ENCODE data around the gene AHSA1. TPM values are rescaled to one million over a fixed set of nuclear protein-coding genes. Genes with fewer than 3 reads are reported as not detected.

AHSA1 gene
- total and polyA plus RNA-seq, 2 experiments from 2014 or later, result 177 to 213 TPM

DNA sequence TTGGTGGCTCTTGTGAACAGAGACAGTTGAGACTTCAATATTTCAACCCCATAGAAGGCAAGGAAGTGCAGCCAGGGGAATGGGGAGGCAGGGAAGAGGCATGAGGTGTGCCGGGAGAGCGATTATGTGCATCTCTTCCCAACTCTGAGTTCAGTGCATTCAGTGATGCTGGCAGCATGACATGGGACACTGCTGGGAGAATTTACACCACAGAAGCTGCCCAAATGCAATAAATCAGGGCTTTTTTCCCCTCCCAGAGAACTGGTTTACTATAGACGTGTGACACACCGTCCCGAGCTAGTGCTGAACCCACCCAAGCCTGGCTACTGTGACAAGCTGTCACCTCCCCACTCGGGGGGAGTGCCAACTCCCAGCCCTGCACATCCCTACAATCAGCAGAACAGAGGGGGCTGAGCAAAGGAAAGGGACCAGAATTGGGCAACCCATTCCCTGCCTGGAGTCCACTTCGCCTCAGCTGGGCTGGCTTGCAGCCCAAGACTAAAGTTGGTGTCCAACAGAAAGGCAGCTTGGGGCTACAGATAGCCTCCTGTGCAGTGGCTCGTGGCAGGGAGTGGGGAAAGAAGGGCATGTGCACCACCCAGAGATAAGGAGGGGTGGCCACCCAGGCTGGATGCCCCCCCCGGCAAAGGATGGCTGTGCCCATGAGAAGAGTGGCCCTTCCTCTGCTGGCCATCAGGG lies 16.7 kb downstream of the AHSA1 start:
- no peak overlapping the region; the same call in 1 of the 2 replicates for H3K27ac Mint-ChIP-seq
- peaks cover 1% of the 10 kb centered on the region; the same call in 2 of the 3 replicates for H3K36me3 Mint-ChIP-seq (ENCODE audit: low read depth)
- H3K9me2 ChIP-seq (ENCODE audit: insufficient read depth), result no peaks in the 10 kb centered on the region
- no peak overlapping the region for H3K4me2 ChIP-seq
- no peak overlapping the region for H3K27ac ChIP-seq (ENCODE audit: low read depth)
- H2AFZ ChIP-seq, result no peak overlapping the region
- no peak for TF ChIP-seq JUNB (IDR thresholded peaks at IDR 0.05; ENCODE audit: unreplicated experiment)
- no peak for TF ChIP-seq ZNF114 (CRISPR knock-in tag; IDR thresholded peaks at IDR 0.05)
- TF ChIP-seq, protein P1, sequence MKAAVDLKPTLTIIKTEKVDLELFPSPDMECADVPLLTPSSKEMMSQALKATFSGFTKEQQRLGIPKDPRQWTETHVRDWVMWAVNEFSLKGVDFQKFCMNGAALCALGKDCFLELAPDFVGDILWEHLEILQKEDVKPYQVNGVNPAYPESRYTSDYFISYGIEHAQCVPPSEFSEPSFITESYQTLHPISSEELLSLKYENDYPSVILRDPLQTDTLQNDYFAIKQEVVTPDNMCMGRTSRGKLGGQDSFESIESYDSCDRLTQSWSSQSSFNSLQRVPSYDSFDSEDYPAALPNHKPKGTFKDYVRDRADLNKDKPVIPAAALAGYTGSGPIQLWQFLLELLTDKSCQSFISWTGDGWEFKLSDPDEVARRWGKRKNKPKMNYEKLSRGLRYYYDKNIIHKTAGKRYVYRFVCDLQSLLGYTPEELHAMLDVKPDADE (IDR thresholded peaks at IDR 0.05), result no peak
- TF ChIP-seq, protein P2, sequence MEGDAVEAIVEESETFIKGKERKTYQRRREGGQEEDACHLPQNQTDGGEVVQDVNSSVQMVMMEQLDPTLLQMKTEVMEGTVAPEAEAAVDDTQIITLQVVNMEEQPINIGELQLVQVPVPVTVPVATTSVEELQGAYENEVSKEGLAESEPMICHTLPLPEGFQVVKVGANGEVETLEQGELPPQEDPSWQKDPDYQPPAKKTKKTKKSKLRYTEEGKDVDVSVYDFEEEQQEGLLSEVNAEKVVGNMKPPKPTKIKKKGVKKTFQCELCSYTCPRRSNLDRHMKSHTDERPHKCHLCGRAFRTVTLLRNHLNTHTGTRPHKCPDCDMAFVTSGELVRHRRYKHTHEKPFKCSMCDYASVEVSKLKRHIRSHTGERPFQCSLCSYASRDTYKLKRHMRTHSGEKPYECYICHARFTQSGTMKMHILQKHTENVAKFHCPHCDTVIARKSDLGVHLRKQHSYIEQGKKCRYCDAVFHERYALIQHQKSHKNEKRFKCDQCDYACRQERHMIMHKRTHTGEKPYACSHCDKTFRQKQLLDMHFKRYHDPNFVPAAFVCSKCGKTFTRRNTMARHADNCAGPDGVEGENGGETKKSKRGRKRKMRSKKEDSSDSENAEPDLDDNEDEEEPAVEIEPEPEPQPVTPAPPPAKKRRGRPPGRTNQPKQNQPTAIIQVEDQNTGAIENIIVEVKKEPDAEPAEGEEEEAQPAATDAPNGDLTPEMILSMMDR (conservative IDR thresholded peaks at IDR 0.05; ENCODE audit: low read depth in 2 of 2), result no peak
- TF ChIP-seq, protein P3, sequence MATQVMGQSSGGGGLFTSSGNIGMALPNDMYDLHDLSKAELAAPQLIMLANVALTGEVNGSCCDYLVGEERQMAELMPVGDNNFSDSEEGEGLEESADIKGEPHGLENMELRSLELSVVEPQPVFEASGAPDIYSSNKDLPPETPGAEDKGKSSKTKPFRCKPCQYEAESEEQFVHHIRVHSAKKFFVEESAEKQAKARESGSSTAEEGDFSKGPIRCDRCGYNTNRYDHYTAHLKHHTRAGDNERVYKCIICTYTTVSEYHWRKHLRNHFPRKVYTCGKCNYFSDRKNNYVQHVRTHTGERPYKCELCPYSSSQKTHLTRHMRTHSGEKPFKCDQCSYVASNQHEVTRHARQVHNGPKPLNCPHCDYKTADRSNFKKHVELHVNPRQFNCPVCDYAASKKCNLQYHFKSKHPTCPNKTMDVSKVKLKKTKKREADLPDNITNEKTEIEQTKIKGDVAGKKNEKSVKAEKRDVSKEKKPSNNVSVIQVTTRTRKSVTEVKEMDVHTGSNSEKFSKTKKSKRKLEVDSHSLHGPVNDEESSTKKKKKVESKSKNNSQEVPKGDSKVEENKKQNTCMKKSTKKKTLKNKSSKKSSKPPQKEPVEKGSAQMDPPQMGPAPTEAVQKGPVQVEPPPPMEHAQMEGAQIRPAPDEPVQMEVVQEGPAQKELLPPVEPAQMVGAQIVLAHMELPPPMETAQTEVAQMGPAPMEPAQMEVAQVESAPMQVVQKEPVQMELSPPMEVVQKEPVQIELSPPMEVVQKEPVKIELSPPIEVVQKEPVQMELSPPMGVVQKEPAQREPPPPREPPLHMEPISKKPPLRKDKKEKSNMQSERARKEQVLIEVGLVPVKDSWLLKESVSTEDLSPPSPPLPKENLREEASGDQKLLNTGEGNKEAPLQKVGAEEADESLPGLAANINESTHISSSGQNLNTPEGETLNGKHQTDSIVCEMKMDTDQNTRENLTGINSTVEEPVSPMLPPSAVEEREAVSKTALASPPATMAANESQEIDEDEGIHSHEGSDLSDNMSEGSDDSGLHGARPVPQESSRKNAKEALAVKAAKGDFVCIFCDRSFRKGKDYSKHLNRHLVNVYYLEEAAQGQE (IDR thresholded peaks at IDR 0.05; ENCODE audit: unreplicated experiment), result no peak
- TF ChIP-seq EZH2phosphoT487 (IDR thresholded peaks at IDR 0.05; ENCODE audit: unreplicated experiment), result no peak
- no peak for TF ChIP-seq CREB1 (CRISPR knock-in tag; IDR thresholded peaks at IDR 0.05; ENCODE audit: low read depth)
- TF ChIP-seq, protein P4, sequence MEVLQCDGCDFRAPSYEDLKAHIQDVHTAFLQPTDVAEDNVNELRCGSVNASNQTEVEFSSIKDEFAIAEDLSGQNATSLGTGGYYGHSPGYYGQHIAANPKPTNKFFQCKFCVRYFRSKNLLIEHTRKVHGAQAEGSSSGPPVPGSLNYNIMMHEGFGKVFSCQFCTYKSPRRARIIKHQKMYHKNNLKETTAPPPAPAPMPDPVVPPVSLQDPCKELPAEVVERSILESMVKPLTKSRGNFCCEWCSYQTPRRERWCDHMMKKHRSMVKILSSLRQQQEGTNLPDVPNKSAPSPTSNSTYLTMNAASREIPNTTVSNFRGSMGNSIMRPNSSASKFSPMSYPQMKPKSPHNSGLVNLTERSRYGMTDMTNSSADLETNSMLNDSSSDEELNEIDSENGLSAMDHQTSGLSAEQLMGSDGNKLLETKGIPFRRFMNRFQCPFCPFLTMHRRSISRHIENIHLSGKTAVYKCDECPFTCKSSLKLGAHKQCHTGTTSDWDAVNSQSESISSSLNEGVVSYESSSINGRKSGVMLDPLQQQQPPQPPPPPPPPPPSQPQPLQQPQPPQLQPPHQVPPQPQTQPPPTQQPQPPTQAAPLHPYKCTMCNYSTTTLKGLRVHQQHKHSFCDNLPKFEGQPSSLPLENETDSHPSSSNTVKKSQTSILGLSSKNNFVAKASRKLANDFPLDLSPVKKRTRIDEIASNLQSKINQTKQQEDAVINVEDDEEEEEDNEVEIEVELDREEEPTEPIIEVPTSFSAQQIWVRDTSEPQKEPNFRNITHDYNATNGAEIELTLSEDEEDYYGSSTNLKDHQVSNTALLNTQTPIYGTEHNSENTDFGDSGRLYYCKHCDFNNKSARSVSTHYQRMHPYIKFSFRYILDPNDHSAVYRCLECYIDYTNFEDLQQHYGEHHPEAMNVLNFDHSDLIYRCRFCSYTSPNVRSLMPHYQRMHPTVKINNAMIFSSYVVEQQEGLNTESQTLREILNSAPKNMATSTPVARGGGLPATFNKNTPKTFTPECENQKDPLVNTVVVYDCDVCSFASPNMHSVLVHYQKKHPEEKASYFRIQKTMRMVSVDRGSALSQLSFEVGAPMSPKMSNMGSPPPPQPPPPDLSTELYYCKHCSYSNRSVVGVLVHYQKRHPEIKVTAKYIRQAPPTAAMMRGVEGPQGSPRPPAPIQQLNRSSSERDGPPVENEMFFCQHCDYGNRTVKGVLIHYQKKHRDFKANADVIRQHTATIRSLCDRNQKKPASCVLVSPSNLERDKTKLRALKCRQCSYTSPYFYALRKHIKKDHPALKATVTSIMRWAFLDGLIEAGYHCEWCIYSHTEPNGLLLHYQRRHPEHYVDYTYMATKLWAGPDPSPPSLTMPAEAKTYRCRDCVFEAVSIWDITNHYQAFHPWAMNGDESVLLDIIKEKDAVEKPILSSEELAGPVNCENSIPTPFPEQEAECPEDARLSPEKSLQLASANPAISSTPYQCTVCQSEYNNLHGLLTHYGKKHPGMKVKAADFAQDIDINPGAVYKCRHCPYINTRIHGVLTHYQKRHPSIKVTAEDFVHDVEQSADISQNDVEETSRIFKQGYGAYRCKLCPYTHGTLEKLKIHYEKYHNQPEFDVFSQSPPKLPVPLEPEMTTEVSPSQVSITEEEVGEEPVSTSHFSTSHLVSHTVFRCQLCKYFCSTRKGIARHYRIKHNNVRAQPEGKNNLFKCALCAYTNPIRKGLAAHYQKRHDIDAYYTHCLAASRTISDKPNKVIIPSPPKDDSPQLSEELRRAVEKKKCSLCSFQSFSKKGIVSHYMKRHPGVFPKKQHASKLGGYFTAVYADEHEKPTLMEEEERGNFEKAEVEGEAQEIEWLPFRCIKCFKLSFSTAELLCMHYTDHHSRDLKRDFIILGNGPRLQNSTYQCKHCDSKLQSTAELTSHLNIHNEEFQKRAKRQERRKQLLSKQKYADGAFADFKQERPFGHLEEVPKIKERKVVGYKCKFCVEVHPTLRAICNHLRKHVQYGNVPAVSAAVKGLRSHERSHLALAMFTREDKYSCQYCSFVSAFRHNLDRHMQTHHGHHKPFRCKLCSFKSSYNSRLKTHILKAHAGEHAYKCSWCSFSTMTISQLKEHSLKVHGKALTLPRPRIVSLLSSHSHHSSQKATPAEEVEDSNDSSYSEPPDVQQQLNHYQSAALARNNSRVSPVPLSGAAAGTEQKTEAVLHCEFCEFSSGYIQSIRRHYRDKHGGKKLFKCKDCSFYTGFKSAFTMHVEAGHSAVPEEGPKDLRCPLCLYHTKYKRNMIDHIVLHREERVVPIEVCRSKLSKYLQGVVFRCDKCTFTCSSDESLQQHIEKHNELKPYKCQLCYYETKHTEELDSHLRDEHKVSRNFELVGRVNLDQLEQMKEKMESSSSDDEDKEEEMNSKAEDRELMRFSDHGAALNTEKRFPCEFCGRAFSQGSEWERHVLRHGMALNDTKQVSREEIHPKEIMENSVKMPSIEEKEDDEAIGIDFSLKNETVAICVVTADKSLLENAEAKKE (CRISPR knock-in tag; IDR thresholded peaks at IDR 0.05), result no peak
- no peak for TF ChIP-seq EZH2 (IDR thresholded peaks at IDR 0.05; ENCODE audit: low read depth, unreplicated experiment)
- TF ChIP-seq POLR2AphosphoS5 (IDR thresholded peaks at IDR 0.05; ENCODE audit: low read depth), result no peak
- no peak for TF ChIP-seq STAT1 (IDR thresholded peaks at IDR 0.05; ENCODE audit: unreplicated experiment)
- no peak for TF ChIP-seq NANOG (IDR thresholded peaks at IDR 0.05; ENCODE audit: borderline replicate concordance)
- H3K79me2 ChIP-seq (replicated peaks; ENCODE audit: insufficient read depth), result no peaks in the 10 kb centered on the region
- DNase-seq (ENCODE audit: low spot score) (no peak), ATAC-seq (no peak)
- peaks cover 10% of the 10 kb centered on the region for H3K4me1 ChIP-seq (ENCODE audit: insufficient read depth)
- H3F3A ChIP-seq (replicated peaks; ENCODE audit: low read depth), result peaks cover 4% of the 10 kb centered on the region
- no peaks in the 10 kb centered on the region; the same call in 2 of the 3 replicates for H3K9me3 Mint-ChIP-seq
- no peak overlapping the region for H3K4me3 ChIP-seq
- H3K27me3 ChIP-seq (ENCODE audit: insufficient read depth), result no peaks in the 10 kb centered on the region
- peaks cover 4% of the 10 kb centered on the region for H3K27me3 Mint-ChIP-seq (ENCODE audit: insufficient read depth, low read depth, poor library complexity)
- H3K4me1 Mint-ChIP-seq, result peaks cover 30% of the 10 kb centered on the region
- no peak overlapping the region for H3K4me3 Mint-ChIP-seq
- no peaks in the 10 kb centered on the region for H3K36me3 ChIP-seq (ENCODE audit: insufficient read depth)
- no peaks in the 10 kb centered on the region; the same call in 1 of the 2 replicates for H4K20me1 ChIP-seq (replicated peaks; ENCODE audit: insufficient read depth)
